MM.1S (cell line): ENCODE measurements around the gene ZNF277.

Experiments
- DNase-seq: peaks from one replicate; pipeline ENCODE4 v3.0.0-alpha.2; 2015
- H2AFZ ChIP-seq: fragments of 300-600 bp; sonication (generic); 2 replicates; pipeline ENCODE4 v1.6.0; 2016; ENCODE audit warnings: antibody characterized with exemption, low read length
- H3F3A ChIP-seq: fragments of 300-600 bp; sonication (generic); 2 replicates; pipeline ENCODE4 v1.6.1; 2016; ENCODE audit warnings: mild to moderate bottlenecking, antibody characterized with exemption, low read length, moderate library complexity, mixed read lengths; ENCODE audit not compliant: insufficient read depth
- H3K27ac ChIP-seq: fragments of 300-600 bp; sonication (generic); 2 replicates; pipeline ENCODE4 v1.5.1; 2016; ENCODE audit warnings: mild to moderate bottlenecking, low read length
- H3K27me3 ChIP-seq: fragments of 300-600 bp; sonication (generic); replicated peaks from 2 replicates; pipeline ENCODE4 v1.6.0; 2016; ENCODE audit warnings: low read length; ENCODE audit not compliant: insufficient read depth
- H3K36me3 ChIP-seq: fragments of 300-600 bp; sonication (generic); replicated peaks from 2 replicates; pipeline ENCODE4 v1.6.1; 2016; ENCODE audit warnings: mild to moderate bottlenecking, low read length, mixed read lengths; ENCODE audit not compliant: insufficient read depth
- H3K4me1 ChIP-seq: fragments of 300-600 bp; sonication (generic); 2 replicates; pipeline ENCODE4 v1.6.1; 2016; ENCODE audit warnings: low read length, mixed read lengths
- H3K4me2 ChIP-seq: fragments of 300-600 bp; sonication (generic); 2 replicates; pipeline ENCODE4 v1.6.0; 2016; ENCODE audit warnings: low read depth, low read length
- H3K4me3 ChIP-seq: fragments of 300-600 bp; sonication (generic); 2 replicates; pipeline ENCODE4 v1.5.1; 2016; ENCODE audit warnings: low read length, mixed read lengths
- H3K79me2 ChIP-seq: fragments of 300-600 bp; sonication (generic); 2 replicates; pipeline ENCODE4 v1.6.1; 2016; ENCODE audit warnings: mixed run types, low read length, mixed read lengths
- H3K9ac ChIP-seq: fragments of 300-600 bp; sonication (generic); 2 replicates; pipeline ENCODE4 v1.6.1; 2016; ENCODE audit warnings: low read length, mixed read lengths
- H3K9me2 ChIP-seq: fragments of 300-600 bp; sonication (generic); replicated peaks from 2 replicates; pipeline ENCODE4 v1.6.1; 2016; ENCODE audit warnings: mild to moderate bottlenecking, low read length, mixed read lengths; ENCODE audit not compliant: insufficient read depth
- H3K9me3 ChIP-seq: fragments of 300-600 bp; sonication (generic); replicated peaks from 2 replicates; pipeline ENCODE4 v1.6.1; 2016; ENCODE audit warnings: mild to moderate bottlenecking, low read length, mixed read lengths; ENCODE audit not compliant: insufficient read depth
- H4K20me1 ChIP-seq: fragments of 300-600 bp; sonication (generic); 2 replicates; pipeline ENCODE4 v1.6.1; 2016; ENCODE audit warnings: mild to moderate bottlenecking, low read length, moderate library complexity, mixed read lengths; ENCODE audit not compliant: insufficient read depth
- CTCF ChIP-seq: fragments of 300-600 bp; sonication (generic); IDR thresholded peaks from 2 replicates; pipeline ENCODE4 v1.5.1; 2016; ENCODE audit warnings: antibody characterized with exemption, low read length, mixed read lengths
- EZH2 ChIP-seq: fragments of 300-600 bp; sonication (generic); optimal IDR thresholded peaks from 2 replicates; pipeline ENCODE3; 2017; ENCODE audit warnings: low read depth, mild to moderate bottlenecking, antibody characterized with exemption, low read length, mixed read lengths
- EZH2phosphoT487 ChIP-seq: fragments of 300-600 bp; sonication (generic); IDR thresholded peaks from 2 replicates; pipeline ENCODE4 v1.6.1; 2018; ENCODE audit warnings: antibody characterized with exemption, low read length

ZNF277 gene

GRCh38 chr7:112183266-112183665, 23.2 kb upstream of the ZNF277 start:
- Histone ChIP-seq H3K4me2 (no peak overlapping the region), H3K9me2 (no peaks in the 10 kb centered on the region), H3K36me3 (no peaks in the 10 kb centered on the region), H3K9ac (no peak overlapping the region), H3K27ac (no peak overlapping the region), H3K27me3 (no peaks in the 10 kb centered on the region), H3K79me2 (peaks cover 98% of the 10 kb centered on the region), H3F3A (peaks cover 24% of the 10 kb centered on the region), H3K4me1 (peaks cover 52% of the 10 kb centered on the region), H4K20me1 (no peaks in the 10 kb centered on the region; the same call in 1 of the 2 replicates), H3K9me3 (no peaks in the 10 kb centered on the region), H3K4me3 (no peak overlapping the region), H2AFZ (no peak overlapping the region)
- DNase-seq, result no peak
- TF ChIP-seq EZH2 (no peak), CTCF (no peak)

GRCh38 chr7:112184455-112184854, 22.0 kb upstream of the ZNF277 start:
- peak overlapping the region; percentile 83 for H3K4me2 ChIP-seq
- no peaks in the 10 kb centered on the region for H3K9me2 ChIP-seq
- H4K20me1 ChIP-seq, result no peaks in the 10 kb centered on the region; the same call in 1 of the 2 replicates
- H3K36me3 ChIP-seq, result no peaks in the 10 kb centered on the region
- peaks cover 64% of the 10 kb centered on the region for H3K4me1 ChIP-seq
- H3K27ac ChIP-seq, result no peak overlapping the region; the same call in 1 of the 2 replicates
- no peaks in the 10 kb centered on the region for H3K27me3 ChIP-seq
- H3K9ac ChIP-seq, result no peak overlapping the region
- no peak for DNase-seq
- TF ChIP-seq CTCF, result no peak
- TF ChIP-seq EZH2phosphoT487, result no peak
- no peak for TF ChIP-seq EZH2
- H3K79me2 ChIP-seq, result peaks cover 98% of the 10 kb centered on the region
- H3F3A ChIP-seq, result peaks cover 25% of the 10 kb centered on the region
- no peaks in the 10 kb centered on the region for H3K9me3 ChIP-seq
- no peak overlapping the region for H3K4me3 ChIP-seq
- no peak overlapping the region for H2AFZ ChIP-seq

- H3K9me2 ChIP-seq, result no peaks in the 10 kb centered on the region
- no peak overlapping the region for H3K9ac ChIP-seq
- peak; percentile 92 for DNase-seq
- peak overlapping the region; percentile 51 for H3K27ac ChIP-seq
- no peak for TF ChIP-seq CTCF
- TF ChIP-seq EZH2phosphoT487, result no peak
- no peak for TF ChIP-seq EZH2
- H3K4me1 ChIP-seq, result peaks cover 68% of the 10 kb centered on the region
- H3K79me2 ChIP-seq, result peaks cover 98% of the 10 kb centered on the region
- H2AFZ ChIP-seq, result 0 out of 2 replicates have a peak overlapping the region, but pooled peaks have one; percentile 1
- H3K36me3 ChIP-seq, result no peaks in the 10 kb centered on the region
- H3K4me2 ChIP-seq, result peak overlapping the region; percentile 83
- H3K9me3 ChIP-seq, result no peaks in the 10 kb centered on the region
- H3F3A ChIP-seq, result peaks cover 25% of the 10 kb centered on the region
- H3K4me3 ChIP-seq, result peak overlapping the region; percentile 12
- no peaks in the 10 kb centered on the region for H3K27me3 ChIP-seq
- H4K20me1 ChIP-seq, result no peaks in the 10 kb centered on the region
These were observed 21.3 kb upstream of the ZNF277 start for GRCh38 chr7:112185005-112185834.
